Astrocyte (in vitro differentiated cells and primary cell): Measurements from ENCODE around the gene GREB1. TPM values are rescaled to one million over a fixed set of nuclear protein-coding genes. Genes with fewer than 3 reads are reported as not detected.

Experiments
- DNase-seq: peaks from one replicate; pipeline ENCODE4 v3.0.0-alpha.2; 2010; ENCODE audit warnings: low read depth
- FAIRE-seq: peaks from 2 replicates; lab custom pipeline; 2011; peaks lifted over from hg19 to GRCh38; lab: Jason Lieb, UNC
- H2AFZ ChIP-seq: 2 replicates; pipeline ENCODE4 v1.6.0; 2012; ENCODE audit warnings: low read depth, low read length, inconsistent platforms
- H3K27ac ChIP-seq: 2 replicates; pipeline ENCODE4 v1.5.1; 2011; ENCODE audit warnings: low read depth, low read length, inconsistent platforms
- H3K27me3 ChIP-seq: 2 replicates; pipeline ENCODE4 v1.6.0; 2011; ENCODE audit warnings: low read length, inconsistent platforms; ENCODE audit not compliant: insufficient read depth
- H3K36me3 ChIP-seq: 2 replicates; pipeline ENCODE4 v1.5.1; 2011; ENCODE audit warnings: low read length, inconsistent platforms; ENCODE audit not compliant: insufficient read depth
- H3K4me1 ChIP-seq: 2 replicates; pipeline ENCODE4 v1.5.1; 2011; ENCODE audit warnings: low read length, inconsistent platforms; ENCODE audit not compliant: insufficient read depth
- H3K4me2 ChIP-seq: 2 replicates; pipeline ENCODE4 v1.6.0; 2012; ENCODE audit warnings: low read length, inconsistent platforms
- H3K4me3 ChIP-seq: 2 replicates; pipeline ENCODE4 v1.5.1; 2011; ENCODE audit warnings: low read depth, mild to moderate bottlenecking, low read length, inconsistent platforms; ENCODE audit not compliant: insufficient read depth
- H3K79me2 ChIP-seq: 2 replicates; pipeline ENCODE4 v1.6.0; 2012; ENCODE audit warnings: mild to moderate bottlenecking, low read length, inconsistent platforms; ENCODE audit not compliant: insufficient read depth
- H3K9ac ChIP-seq: 2 replicates; pipeline ENCODE4 v1.6.0; 2012; ENCODE audit warnings: mild to moderate bottlenecking, low read length, inconsistent platforms
- H3K9me3 ChIP-seq: 2 replicates; pipeline ENCODE4 v1.5.1; 2012; ENCODE audit warnings: low read depth, mild to moderate bottlenecking, low read length, inconsistent platforms; ENCODE audit not compliant: insufficient read depth
- H4K20me1 ChIP-seq: 2 replicates; pipeline ENCODE4 v1.6.0; 2012; ENCODE audit warnings: low read length, inconsistent platforms; ENCODE audit not compliant: insufficient read depth
- H3K27ac Mint-ChIP-seq: one replicate; pipeline ENCODE4 v1.8.0; 2021; ENCODE audit warnings: mild to moderate bottlenecking, mixed read lengths; ENCODE audit not compliant: unreplicated experiment
- H3K27me3 Mint-ChIP-seq: one replicate; pipeline ENCODE4 v1.8.0; 2021; ENCODE audit warnings: low read depth, mixed read lengths; ENCODE audit not compliant: unreplicated experiment
- H3K36me3 Mint-ChIP-seq: one replicate; pipeline ENCODE4 v1.8.0; 2021; ENCODE audit warnings: low read depth, mixed read lengths; ENCODE audit not compliant: unreplicated experiment
- H3K4me1 Mint-ChIP-seq: one replicate; pipeline ENCODE4 v1.8.0; 2021; ENCODE audit warnings: low read depth, mixed read lengths; ENCODE audit not compliant: unreplicated experiment
- H3K4me3 Mint-ChIP-seq: one replicate; pipeline ENCODE4 v1.8.0; 2021; ENCODE audit warnings: mild to moderate bottlenecking, moderate library complexity, mixed read lengths; ENCODE audit not compliant: unreplicated experiment
- H3K9me3 Mint-ChIP-seq: one replicate; pipeline ENCODE4 v1.8.0; 2021; ENCODE audit warnings: mild to moderate bottlenecking, mixed read lengths; ENCODE audit not compliant: unreplicated experiment
- EZH2 ChIP-seq: IDR thresholded peaks from 2 replicates; pipeline ENCODE4 v1.6.1; 2012; ENCODE audit warnings: mild to moderate bottlenecking, low read length, inconsistent platforms; ENCODE audit not compliant: insufficient read depth
- total RNA-seq: library from RNA; stranded (reverse); gene quantifications from 2 replicates; pipeline ENCODE4 v1.2.1, GENCODE V29; 2021
- TF ChIP-seq, protein P1 (sequence below): IDR thresholded peaks from 2 replicates; pipeline ENCODE4 v1.5.1; 2011; ENCODE audit warnings: low read depth, mild to moderate bottlenecking, inconsistent platforms, low read length, moderate library complexity; ENCODE audit not compliant: insufficient read depth

The GREB1 gene
- total RNA-seq, 1 donor from 2014 or later = 14.5 TPM

DNA sequence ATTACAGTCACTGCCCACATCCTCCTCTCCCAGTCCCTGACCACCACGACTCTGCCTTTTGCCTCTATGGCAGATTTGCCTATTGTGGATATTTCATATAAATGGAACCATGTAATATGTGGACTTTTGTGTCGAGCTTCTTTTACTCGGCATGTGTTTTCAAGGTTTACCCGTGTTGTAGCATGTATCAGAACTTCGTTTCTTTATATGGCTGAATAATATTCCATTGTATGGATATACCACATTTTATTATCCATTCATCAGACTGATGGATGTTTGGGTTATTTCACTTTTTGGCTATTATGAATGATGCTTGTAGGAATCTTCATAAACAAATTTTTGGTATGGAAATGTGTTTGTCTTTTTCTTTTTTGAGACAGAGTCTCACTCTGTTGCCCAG lies 43.7 kb upstream of the GREB1 start:
- no peak for FAIRE-seq
- Histone ChIP-seq H3K4me1 (no peaks in the 10 kb centered on the region), H3K4me3 (no peak overlapping the region), H3K9ac (no peak overlapping the region), H3K27me3 (peaks cover 29% of the 10 kb centered on the region), H3K27ac (no peak overlapping the region), H3K9me3 (peaks cover 4% of the 10 kb centered on the region), H3K79me2 (no peaks in the 10 kb centered on the region), H3K36me3 (no peaks in the 10 kb centered on the region), H3K4me2 (no peak overlapping the region), H2AFZ (no peak overlapping the region), H4K20me1 (no peaks in the 10 kb centered on the region)
- Mint-ChIP-seq H3K4me3 (no peak overlapping the region), H3K27me3 (no peaks in the 10 kb centered on the region), H3K36me3 (peaks cover 3% of the 10 kb centered on the region), H3K27ac (no peak overlapping the region), H3K4me1 (peaks cover 15% of the 10 kb centered on the region), H3K9me3 (no peaks in the 10 kb centered on the region)
- TF ChIP-seq, protein P1, sequence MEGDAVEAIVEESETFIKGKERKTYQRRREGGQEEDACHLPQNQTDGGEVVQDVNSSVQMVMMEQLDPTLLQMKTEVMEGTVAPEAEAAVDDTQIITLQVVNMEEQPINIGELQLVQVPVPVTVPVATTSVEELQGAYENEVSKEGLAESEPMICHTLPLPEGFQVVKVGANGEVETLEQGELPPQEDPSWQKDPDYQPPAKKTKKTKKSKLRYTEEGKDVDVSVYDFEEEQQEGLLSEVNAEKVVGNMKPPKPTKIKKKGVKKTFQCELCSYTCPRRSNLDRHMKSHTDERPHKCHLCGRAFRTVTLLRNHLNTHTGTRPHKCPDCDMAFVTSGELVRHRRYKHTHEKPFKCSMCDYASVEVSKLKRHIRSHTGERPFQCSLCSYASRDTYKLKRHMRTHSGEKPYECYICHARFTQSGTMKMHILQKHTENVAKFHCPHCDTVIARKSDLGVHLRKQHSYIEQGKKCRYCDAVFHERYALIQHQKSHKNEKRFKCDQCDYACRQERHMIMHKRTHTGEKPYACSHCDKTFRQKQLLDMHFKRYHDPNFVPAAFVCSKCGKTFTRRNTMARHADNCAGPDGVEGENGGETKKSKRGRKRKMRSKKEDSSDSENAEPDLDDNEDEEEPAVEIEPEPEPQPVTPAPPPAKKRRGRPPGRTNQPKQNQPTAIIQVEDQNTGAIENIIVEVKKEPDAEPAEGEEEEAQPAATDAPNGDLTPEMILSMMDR = no peak
- TF ChIP-seq EZH2 = no peak
- DNase-seq = no peak

DNA sequence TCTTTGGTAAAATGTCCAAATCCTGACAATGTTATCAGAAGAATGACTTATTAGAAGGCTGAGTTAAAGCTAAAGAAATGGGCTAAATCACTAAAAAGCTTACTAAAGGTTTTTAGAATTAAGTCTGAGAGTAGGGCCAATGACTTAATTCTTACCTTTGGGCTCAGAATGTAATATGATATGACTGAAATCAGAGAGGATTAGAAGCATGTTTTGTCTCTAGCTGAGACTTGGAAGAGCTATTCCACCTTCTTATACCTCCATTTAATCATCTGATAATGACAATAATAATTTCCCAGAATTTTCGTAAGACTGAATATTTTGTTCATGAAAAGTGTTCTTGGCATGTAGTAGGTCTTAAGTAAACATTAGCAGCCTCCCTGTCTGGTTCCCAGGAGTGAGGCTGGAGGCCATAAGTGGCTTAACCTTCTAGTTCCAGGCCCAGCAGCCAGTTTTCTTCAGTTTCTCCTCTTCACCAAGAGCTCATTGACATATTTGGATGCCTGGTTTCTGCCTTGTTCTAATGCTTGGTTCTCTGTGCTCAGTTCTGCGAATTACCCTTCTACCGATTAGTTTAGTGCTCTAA lies 42.4 kb upstream of the GREB1 start:
- no peak overlapping the region for H3K27ac ChIP-seq

GRCh38 chr2:11492244-11492643 lies 41.6 kb upstream of the GREB1 start:
- TF ChIP-seq EZH2 = no peak
- TF ChIP-seq, protein P1 = no peak
- FAIRE-seq (no peak), DNase-seq (no peak)
- Histone ChIP-seq H3K4me3 (no peak overlapping the region), H3K36me3 (no peaks in the 10 kb centered on the region), H3K4me2 (no peak overlapping the region), H3K9ac (no peak overlapping the region), H3K79me2 (no peaks in the 10 kb centered on the region), H3K27me3 (peaks cover 27% of the 10 kb centered on the region), H2AFZ (no peak overlapping the region), H3K9me3 (peaks cover 4% of the 10 kb centered on the region), H3K4me1 (peaks cover 5% of the 10 kb centered on the region), H4K20me1 (no peaks in the 10 kb centered on the region), H3K27ac (no peak overlapping the region)
- H3K36me3 Mint-ChIP-seq = peaks cover 3% of the 10 kb centered on the region
- H3K9me3 Mint-ChIP-seq = no peaks in the 10 kb centered on the region
- peaks cover 15% of the 10 kb centered on the region for H3K4me1 Mint-ChIP-seq
- H3K4me3 Mint-ChIP-seq = no peak overlapping the region
- no peaks in the 10 kb centered on the region for H3K27me3 Mint-ChIP-seq
- H3K27ac Mint-ChIP-seq = no peak overlapping the region

More for the DNA sequence above, 42.4 kb upstream of the GREB1 start:
- H3K4me2 ChIP-seq = no peak overlapping the region
- Mint-ChIP-seq H3K27ac (no peak overlapping the region), H3K4me1 (peaks cover 15% of the 10 kb centered on the region), H3K9me3 (no peaks in the 10 kb centered on the region), H3K27me3 (no peaks in the 10 kb centered on the region), H3K36me3 (peaks cover 3% of the 10 kb centered on the region), H3K4me3 (no peak overlapping the region)
- H3K4me1 ChIP-seq = peaks cover 5% of the 10 kb centered on the region
- no peak overlapping the region for H2AFZ ChIP-seq
- H4K20me1 ChIP-seq = no peaks in the 10 kb centered on the region
- DNase-seq (no peak), FAIRE-seq (no peak)
- TF ChIP-seq EZH2 = no peak
- TF ChIP-seq, protein P1 = no peak
- H3K79me2 ChIP-seq = no peaks in the 10 kb centered on the region
- no peak overlapping the region for H3K9ac ChIP-seq
- H3K27me3 ChIP-seq = peaks cover 31% of the 10 kb centered on the region
- H3K9me3 ChIP-seq = peaks cover 4% of the 10 kb centered on the region
- no peaks in the 10 kb centered on the region for H3K36me3 ChIP-seq
- no peak overlapping the region for H3K4me3 ChIP-seq
